ENCODE data around the gene KLK4. TPM values are rescaled to one million over a fixed set of nuclear protein-coding genes. Genes with fewer than 3 reads are reported as not detected.

The KLK4 gene
- total and polyA plus RNA-seq, 2 of the 4 experiments (the other 2 are of a cell fraction): not detected

GRCh38 chr19:50894478-50895356 is 16.5 kb downstream of the KLK4 start:
- H3K27ac ChIP-seq (ENCODE audit: insufficient read depth, low read length): no peak overlapping the region
- H3K9ac ChIP-seq (ENCODE audit: low read depth, low read length): no peak overlapping the region
- no peak for TF ChIP-seq CHD1 (IDR thresholded peaks at IDR 0.05; ENCODE audit: low read depth, low read length)
- TF ChIP-seq MXI1 (IDR thresholded peaks at IDR 0.05; ENCODE audit: borderline replicate concordance, low read depth, low read length): no peak
- TF ChIP-seq RFX5 (IDR thresholded peaks at IDR 0.05; ENCODE audit: low read depth, low read length): no peak
- TF ChIP-seq SMC3 (IDR thresholded peaks at IDR 0.05; ENCODE audit: low read depth, low read length): no peak
- TF ChIP-seq NFE2L2 (IDR thresholded peaks at IDR 0.05; ENCODE audit: low read depth, low read length): no peak
- no peak for TF ChIP-seq FOS (IDR thresholded peaks at IDR 0.05; ENCODE audit: low read depth, low read length)
- no peak for TF ChIP-seq CEBPB (IDR thresholded peaks at IDR 0.05; ENCODE audit: low read depth, low read length)
- TF ChIP-seq RAD21 (IDR thresholded peaks at IDR 0.05; ENCODE audit: low read length): no peak
- TF ChIP-seq RCOR1 (IDR thresholded peaks at IDR 0.05; ENCODE audit: insufficient replicate concordance, low read length): no peak
- no peak for TF ChIP-seq ELK1 (IDR thresholded peaks at IDR 0.05; ENCODE audit: borderline replicate concordance, low read depth, low read length)
- TF ChIP-seq USF2 (IDR thresholded peaks at IDR 0.05; ENCODE audit: low read depth, low read length): no peak
- no peak for TF ChIP-seq CTCF (conservative IDR thresholded peaks at IDR 0.05; ENCODE audit: low read depth, low read length)
- no peak for TF ChIP-seq MAFK (IDR thresholded peaks at IDR 0.05; ENCODE audit: low read depth, low read length)
- TF ChIP-seq POLR2A (IDR thresholded peaks at IDR 0.05; ENCODE audit: low read depth, low read length): no peak
- H2BK120ac ChIP-seq (ENCODE audit: low read depth, low read length): no peak overlapping the region
- no peak overlapping the region for H2AK5ac ChIP-seq (ENCODE audit: low read depth, low read length)
- ChIA-PET POLR2A (ENCODE audit: unreplicated experiment) (interaction anchor here (0.6 kb wide), 1 partner anchor 1243 kb away, joined by 3 read pairs; no protein-coding TSS in a partner anchor), CTCF (no interaction called here)
- in situ Hi-C loops (cut with MboI; ENCODE audit: low sequenced_read_pairs): no loop called here
- no TSS peak for BruUV-seq (replicated peaks)
- no peaks in the 10 kb centered on the region for H4K20me1 ChIP-seq (ENCODE audit: insufficient read depth, low read length)
- no peaks in the 10 kb centered on the region for H3K36me3 ChIP-seq (ENCODE audit: control insufficient read depth, insufficient read depth, low read length)
- DNase-seq (no peak), ATAC-seq (ENCODE audit: low read depth) (no peak)
- H3K9me1 ChIP-seq (ENCODE audit: insufficient read depth, low read length): no peaks in the 10 kb centered on the region
- H3K18ac ChIP-seq (ENCODE audit: low read depth, low read length): no peak overlapping the region
- no peak overlapping the region for H3K4me2 ChIP-seq (ENCODE audit: low read depth, low read length)
- 65% methylated on average over 5 of the region's 10 CpGs; no CpG with 5 or more reads in 1 of the 2 experiments for WGBS, 2 experiments (ENCODE audit: extremely low coverage in 2 of 2, insufficient read length in 1 of 2)
- H4K8ac ChIP-seq (ENCODE audit: low read depth in 2 of 2, low read length in 2 of 2): no peak overlapping the region
- no peak overlapping the region for H2BK20ac ChIP-seq (ENCODE audit: low read depth, low read length)
- no peak overlapping the region for H4K91ac ChIP-seq (ENCODE audit: insufficient read depth, low read depth, low read length)
- H2BK5ac ChIP-seq (ENCODE audit: low read depth, low read length, poor library complexity, severe bottlenecking): no peak overlapping the region
- no peak overlapping the region for H3K4me3 ChIP-seq (ENCODE audit: insufficient read depth, low read depth, low read length)
- H3K27me3 ChIP-seq (ENCODE audit: control insufficient read depth, insufficient read depth, low read length): no peaks in the 10 kb centered on the region
- no peak overlapping the region for H3K14ac ChIP-seq (replicated peaks; ENCODE audit: low read depth, low read length)
- H2AK9ac ChIP-seq (replicated peaks; ENCODE audit: low read depth, low read length, poor library complexity): no peak overlapping the region
- no peak overlapping the region for H4K5ac ChIP-seq (ENCODE audit: low read depth, low read length)
- H3K4me1 ChIP-seq (ENCODE audit: control insufficient read depth, insufficient read depth, low read length): no peaks in the 10 kb centered on the region
- intact Hi-C loops (cut with micrococcal nuclease): no loop called here
- no peak overlapping the region for H3K23ac ChIP-seq (ENCODE audit: low read depth, low read length)
- no peaks in the 10 kb centered on the region for H3K9me3 ChIP-seq (ENCODE audit: control insufficient read depth, insufficient read depth, low read length)
- no peak overlapping the region for H2BK15ac ChIP-seq (ENCODE audit: low read depth, low read length)
- no peak overlapping the region for H3K4ac ChIP-seq (ENCODE audit: low read depth, low read length)
- no peak overlapping the region for H2AFZ ChIP-seq (replicated peaks; ENCODE audit: low read length, poor library complexity)
- dilution Hi-C loops (cut with HindIII; ENCODE audit: low sequenced_read_pairs, unreplicated experiment): no loop called here
- H3K56ac ChIP-seq (ENCODE audit: extremely low read depth, insufficient read depth, low read length): no peak overlapping the region
- H3K79me1 ChIP-seq (ENCODE audit: low read depth in 1 of 2, low read length in 2 of 2): no peaks in the 10 kb centered on the region

All from IMR-90 (cell line).